Thyroid gland (tissue), 4 donors: ENCODE measurements around the gene IL21R.

Experiments
- POLR2A ChIP-seq, 2 donors: fragments of 450-650 bp; IDR thresholded peaks; one replicate each; pipeline ENCODE4 v1.6.1; 2017; ENCODE audit warnings: antibody characterized with exemption in 2 of 2, mild to moderate bottlenecking in 2 of 2, moderate library complexity in 1 of 2
- TF ChIP-seq, protein P1 (sequence below), 6 experiments: fragments of 200-600 bp in 3 of 6; fragments of 450-650 bp in 3 of 6; sonication (generic) in 3 of 6; IDR thresholded peaks; one replicate each; pipeline ENCODE4 v1.5.1; 2016 to 2019; ENCODE audit warnings: antibody characterized with exemption in 6 of 6, mild to moderate bottlenecking in 2 of 6, inconsistent platforms in 1 of 6, moderate library complexity in 1 of 6

DNA sequence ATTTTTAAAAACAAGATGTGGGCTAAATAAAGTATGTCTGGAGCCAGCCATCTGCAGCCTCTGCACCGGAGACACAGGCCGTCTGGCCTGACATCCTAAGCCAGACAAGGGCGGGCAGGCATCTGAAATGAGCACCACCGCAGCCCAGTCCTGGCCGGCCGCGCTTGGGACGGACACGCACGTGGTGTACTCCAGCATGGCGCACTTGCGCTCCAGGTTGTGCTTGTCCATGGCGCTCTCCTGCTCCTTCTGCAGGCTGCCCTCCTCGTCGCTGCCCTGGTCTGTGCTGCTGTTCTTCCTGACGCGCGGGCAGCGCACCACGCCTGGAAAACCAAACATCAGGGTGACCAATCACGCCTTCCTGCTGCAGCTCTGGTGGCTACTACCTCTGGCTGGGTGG is 87.4 kb downstream of the IL21R start:
- TF ChIP-seq, protein P1, sequence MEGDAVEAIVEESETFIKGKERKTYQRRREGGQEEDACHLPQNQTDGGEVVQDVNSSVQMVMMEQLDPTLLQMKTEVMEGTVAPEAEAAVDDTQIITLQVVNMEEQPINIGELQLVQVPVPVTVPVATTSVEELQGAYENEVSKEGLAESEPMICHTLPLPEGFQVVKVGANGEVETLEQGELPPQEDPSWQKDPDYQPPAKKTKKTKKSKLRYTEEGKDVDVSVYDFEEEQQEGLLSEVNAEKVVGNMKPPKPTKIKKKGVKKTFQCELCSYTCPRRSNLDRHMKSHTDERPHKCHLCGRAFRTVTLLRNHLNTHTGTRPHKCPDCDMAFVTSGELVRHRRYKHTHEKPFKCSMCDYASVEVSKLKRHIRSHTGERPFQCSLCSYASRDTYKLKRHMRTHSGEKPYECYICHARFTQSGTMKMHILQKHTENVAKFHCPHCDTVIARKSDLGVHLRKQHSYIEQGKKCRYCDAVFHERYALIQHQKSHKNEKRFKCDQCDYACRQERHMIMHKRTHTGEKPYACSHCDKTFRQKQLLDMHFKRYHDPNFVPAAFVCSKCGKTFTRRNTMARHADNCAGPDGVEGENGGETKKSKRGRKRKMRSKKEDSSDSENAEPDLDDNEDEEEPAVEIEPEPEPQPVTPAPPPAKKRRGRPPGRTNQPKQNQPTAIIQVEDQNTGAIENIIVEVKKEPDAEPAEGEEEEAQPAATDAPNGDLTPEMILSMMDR (IDR thresholded peaks at IDR 0.05) = no peak
- TF ChIP-seq POLR2A (IDR thresholded peaks at IDR 0.05) = no peak
